ENCODE measurements around the gene LRRC8C.

Gene LRRC8C

GRCh38 chr1:89708751-89709375, 75.9 kb downstream of the LRRC8C start:
- no peak for DNase-seq

- DNase-seq: no peak
Measured at GRCh38 chr1:89710498-89711139, 77.7 kb downstream of the LRRC8C start.

- no peak for DNase-seq
Measured at GRCh38 chr1:89711140-89711778, 78.3 kb downstream of the LRRC8C start.

GRCh38 chr1:89712420-89712819, 79.5 kb downstream of the LRRC8C start:
- no peak for DNase-seq

- no peak for DNase-seq
Measured at GRCh38 chr1:89715677-89716076, 82.8 kb downstream of the LRRC8C start.

- DNase-seq: peak; percentile 54
Measured at GRCh38 chr1:89719502-89720306, 86.8 kb downstream of the LRRC8C start.

GRCh38 chr1:89720839-89721238, 87.9 kb downstream of the LRRC8C start:
- DNase-seq: no peak

GRCh38 chr1:89721351-89721750, 88.4 kb downstream of the LRRC8C start:
- DNase-seq: no peak

GRCh38 chr1:89723144-89723543, 90.2 kb downstream of the LRRC8C start:
- no peak for DNase-seq

GRCh38 chr1:89723863-89724262, 90.9 kb downstream of the LRRC8C start:
- no peak for DNase-seq

- DNase-seq: no peak
Measured at GRCh38 chr1:89724369-89725010, 91.6 kb downstream of the LRRC8C start.

- DNase-seq: no peak
Measured at GRCh38 chr1:89725011-89725370, 92.1 kb downstream of the LRRC8C start.

GRCh38 chr1:89725631-89726030, 92.7 kb downstream of the LRRC8C start:
- DNase-seq: no peak

- no peak for DNase-seq
Measured at GRCh38 chr1:89727517-89728312, 94.8 kb downstream of the LRRC8C start.

GRCh38 chr1:89728381-89728780, 95.5 kb downstream of the LRRC8C start:
- DNase-seq: no peak

- DNase-seq: no peak
Measured at GRCh38 chr1:89732206-89732605, 99.3 kb downstream of the LRRC8C start.

GRCh38 chr1:89732643-89733222, 99.8 kb downstream of the LRRC8C start:
- DNase-seq: no peak

GRCh38 chr1:89733748-89734147, 100.8 kb downstream of the LRRC8C start:
- DNase-seq: no peak

- no peak for DNase-seq
Measured at GRCh38 chr1:89734442-89734841, 101.5 kb downstream of the LRRC8C start.

GRCh38 chr1:89735479-89735878, 102.6 kb downstream of the LRRC8C start:
- DNase-seq: no peak

- no peak for DNase-seq
Measured at GRCh38 chr1:89736937-89737733, 104.2 kb downstream of the LRRC8C start.
